GM12878 (cell line): ENCODE results near the gene HK1. TPM values are rescaled to one million over a fixed set of nuclear protein-coding genes. Genes with fewer than 3 reads are reported as not detected.

ENCODE experiments used
- ATAC-seq: fragments of 200-7000 bp; cut with Tn5 transposase; 3 replicates; pipeline ENCODE4 v1.9.1; 2020; ENCODE audit warnings: mild to moderate bottlenecking, moderate library complexity
- BruUV-seq: library from RNA; stranded (reverse); fragments of 400-500 nt; replicated peaks from 2 replicates; lab custom pipeline; 2021; lab: Mats Ljungman, UMichigan
- CTCF ChIA-PET: fragments of 300-600 bp; sonication (Branson Sonifier 250); formaldehyde crosslinking; extraction: SDS; loops from one replicate; lab custom pipeline; 2021; ENCODE audit warnings: inconsistent platforms; lab: Yijun Ruan, JAX
- POLR2A ChIA-PET: fragments of 350-600 bp; formaldehyde crosslinking; extraction: SDS; loops from one replicate; lab custom pipeline; 2021; ENCODE audit warnings: inconsistent platforms; lab: Charles Lee
- RAD21 ChIA-PET: fragments of 300-600 bp; sonication (Branson Sonifier 250); formaldehyde crosslinking; loops from one replicate; lab custom pipeline; 2023; ENCODE audit warnings: antibody characterized with exemption; ENCODE audit not compliant: unreplicated experiment; lab: Charles Lee
- SMC1A ChIA-PET: fragments of 300-600 bp; sonication (Branson Sonifier 250); formaldehyde crosslinking; loops from one replicate; lab custom pipeline; 2023; ENCODE audit not compliant: unreplicated experiment, uncharacterized antibody; lab: Charles Lee
- DNase-seq: peaks from one replicate; pipeline ENCODE4 v3.0.0-alpha.2; 2011; ENCODE audit warnings: low read depth, low spot score
- FAIRE-seq: peaks from 3 replicates; lab custom pipeline; 2011; peaks lifted over from hg19 to GRCh38; lab: Jason Lieb, UNC
- H2AFZ ChIP-seq: 2 replicates; pipeline ENCODE4 v1.6.0; 2011; ENCODE audit warnings: low read depth, low read length, control low read depth; ENCODE audit not compliant: control insufficient read depth
- H3K27ac ChIP-seq: 2 replicates; pipeline ENCODE4 v1.5.1; 2011; ENCODE audit warnings: control low read depth; ENCODE audit not compliant: control insufficient read depth, insufficient read depth
- H3K27me3 ChIP-seq, 2 experiments: replicated peaks in 1 of 2; 2 replicates each; pipeline versions ENCODE4 v1.6.0 to v1.6.1; 2011; ENCODE audit warnings: low read length in 1 of 2; ENCODE audit not compliant: control insufficient read depth in 2 of 2, insufficient read depth in 2 of 2
- H3K36me3 ChIP-seq, 2 experiments: 2 replicates each; pipeline ENCODE4 v1.5.1; 2011; ENCODE audit warnings: low read length in 1 of 2; ENCODE audit not compliant: control insufficient read depth in 2 of 2, insufficient read depth in 2 of 2
- H3K4me1 ChIP-seq: 2 replicates; pipeline ENCODE4 v1.6.1; 2011; ENCODE audit warnings: mild to moderate bottlenecking, low read length, moderate library complexity, mixed read lengths; ENCODE audit not compliant: control insufficient read depth, insufficient read depth
- H3K4me2 ChIP-seq: 2 replicates; pipeline ENCODE4 v1.6.0; 2011; ENCODE audit warnings: control low read depth; ENCODE audit not compliant: control insufficient read depth, insufficient read depth
- H3K4me3 ChIP-seq: fragments of 200-600 bp; sonication (generic); 2 replicates; pipeline ENCODE4 v1.5.1; 2016
- H3K79me2 ChIP-seq: 2 replicates; pipeline ENCODE4 v1.6.0; 2011; ENCODE audit warnings: low read length; ENCODE audit not compliant: control insufficient read depth, insufficient read depth
- H3K9ac ChIP-seq: 2 replicates; pipeline ENCODE4 v1.8.0; 2011; ENCODE audit warnings: low read length, control low read depth, mixed read lengths; ENCODE audit not compliant: control insufficient read depth, insufficient read depth
- H3K9me3 ChIP-seq: replicated peaks from 3 replicates; pipeline ENCODE4 v1.5.1; 2011; ENCODE audit warnings: mild to moderate bottlenecking, low read length; ENCODE audit not compliant: control insufficient read depth, insufficient read depth
- H4K20me1 ChIP-seq: 2 replicates; pipeline ENCODE4 v1.6.0; 2011; ENCODE audit not compliant: control insufficient read depth, insufficient read depth
- ATF3 ChIP-seq: IDR thresholded peaks from 2 replicates; pipeline ENCODE4 v1.6.1; 2011; ENCODE audit warnings: low read depth, mild to moderate bottlenecking, low read length, moderate library complexity, borderline replicate concordance; ENCODE audit errors: extremely low read depth
- BMI1 ChIP-seq: fragments of 450-650 bp; IDR thresholded peaks from 2 replicates; pipeline ENCODE4 v1.6.1; 2016; ENCODE audit warnings: mild to moderate bottlenecking, moderate library complexity, borderline replicate concordance
- CBFB ChIP-seq: IDR thresholded peaks from 2 replicates; pipeline ENCODE4 v1.6.1; 2016; ENCODE audit warnings: antibody characterized with exemption, low read depth
- CHD4 ChIP-seq: fragments of 200-600 bp; sonication (generic); IDR thresholded peaks from 2 replicates; pipeline ENCODE4 v1.6.1; 2016; ENCODE audit warnings: mild to moderate bottlenecking
- LARP7 ChIP-seq: fragments of 450-650 bp; IDR thresholded peaks from 2 replicates; pipeline ENCODE4 v1.6.1; 2017; ENCODE audit warnings: mild to moderate bottlenecking
- MAX ChIP-seq: IDR thresholded peaks from 2 replicates; pipeline ENCODE4 v1.6.1; 2012; ENCODE audit warnings: low read depth, low read length, improper control_type of control experiment
- MEF2A ChIP-seq: IDR thresholded peaks from 2 replicates; pipeline ENCODE4 v1.6.1; 2011; ENCODE audit warnings: low read depth, mild to moderate bottlenecking, low read length, moderate library complexity; ENCODE audit not compliant: insufficient read depth
- MTA3 ChIP-seq: IDR thresholded peaks from 2 replicates; pipeline ENCODE4 v1.6.1; 2012; ENCODE audit warnings: low read length, inconsistent platforms, borderline replicate concordance
- MYB ChIP-seq: fragments of 150-350 bp; IDR thresholded peaks from 2 replicates; pipeline ENCODE4 v1.6.1; 2014; ENCODE audit warnings: mild to moderate bottlenecking, low read depth, low read length, borderline replicate concordance
- NFXL1 ChIP-seq: fragments of 450-650 bp; IDR thresholded peaks from 2 replicates; pipeline ENCODE4 v1.6.1; 2017; ENCODE audit warnings: antibody characterized with exemption, mild to moderate bottlenecking, borderline replicate concordance
- NKRF ChIP-seq: fragments of 450-650 bp; conservative IDR thresholded peaks from 2 replicates; pipeline ENCODE4 v1.6.1; 2017; ENCODE audit warnings: mild to moderate bottlenecking, moderate library complexity
- NRF1 ChIP-seq: conservative IDR thresholded peaks from 2 replicates; pipeline ENCODE4 v1.6.1; 2011; ENCODE audit warnings: mild to moderate bottlenecking, low read depth, low read length, improper control_type of control experiment
- POLR2AphosphoS5 ChIP-seq: IDR thresholded peaks from 2 replicates; pipeline ENCODE4 v1.6.1; 2011; ENCODE audit warnings: mild to moderate bottlenecking, low read length, inconsistent platforms
- RAD21 ChIP-seq: IDR thresholded peaks from 2 replicates; pipeline ENCODE4 v1.6.1; 2011; ENCODE audit warnings: mild to moderate bottlenecking, low read depth, low read length, moderate library complexity; ENCODE audit not compliant: insufficient read depth
- RBBP5 ChIP-seq: fragments of 200-600 bp; sonication (generic); conservative IDR thresholded peaks from 2 replicates; pipeline ENCODE4 v1.6.1; 2016
- RELB ChIP-seq: fragments of 450-650 bp; IDR thresholded peaks from 2 replicates; pipeline ENCODE4 v1.6.1; 2017; ENCODE audit warnings: low read depth, mild to moderate bottlenecking, moderate library complexity
- RFX5 ChIP-seq: IDR thresholded peaks from 2 replicates; pipeline ENCODE4 v1.6.1; 2011; ENCODE audit warnings: low read depth, low read length, improper control_type of control experiment
- RUNX3 ChIP-seq: IDR thresholded peaks from 2 replicates; pipeline ENCODE4 v1.6.1; 2012; ENCODE audit warnings: low read length, inconsistent platforms
- SMAD1 ChIP-seq: fragments of 450-650 bp; IDR thresholded peaks from 2 replicates; pipeline ENCODE4 v1.6.1; 2018; ENCODE audit warnings: mild to moderate bottlenecking, low read depth; ENCODE audit not compliant: partially characterized antibody
- TARDBP ChIP-seq: IDR thresholded peaks from 2 replicates; pipeline ENCODE4 v1.6.1; 2016; ENCODE audit warnings: borderline replicate concordance
- ZNF207 ChIP-seq: fragments of 450-650 bp; IDR thresholded peaks from 2 replicates; pipeline ENCODE4 v1.6.1; 2014; ENCODE audit warnings: antibody characterized with exemption, mild to moderate bottlenecking, borderline replicate concordance
- ZNF217 ChIP-seq: fragments of 450-650 bp; IDR thresholded peaks from 2 replicates; pipeline ENCODE4 v1.6.1; 2017; ENCODE audit warnings: antibody characterized with exemption, mild to moderate bottlenecking
- ZNF274 ChIP-seq: IDR thresholded peaks from one replicate; pipeline ENCODE4 v1.8.0; 2011; ENCODE audit not compliant: insufficient read length, insufficient read depth
- WGBS: methylation state at CpG from one replicate; pipeline ENCODE4 v1.1.6; 2016; ENCODE audit warnings: low lambda C conversion rate; ENCODE audit not compliant: insufficient replicate concordance, insufficient coverage; ENCODE audit errors: missing lambda C conversion rate; 5-methylcytosine and 5-hydroxymethylcytosine counted together
- in situ Hi-C: fragments of 300-500 bp; cut with MboI; formaldehyde crosslinking; loops from 9 replicates; pipeline ENCODE4 v1.14.3; 2018; ENCODE audit warnings: mixed read lengths
- intact Hi-C: fragments of 100-400 bp; cut with micrococcal nuclease; formaldehyde crosslinking; loops from one replicate; pipeline ENCODE4 v1.14.2; 2022; ENCODE audit not compliant: unreplicated experiment
- polyA plus RNA-seq, 11 experiments: library from polyadenylated mRNA; depleted of rRNA in 4 of 11; unstranded in 6 of 11; stranded (reverse) in 5 of 11; fragments of >200 nt; fragmentation: Nextera tagmentation in 4 of 11; fragmentation: Illumina TruSeq in 1 of 11; extraction: Ambion mirVana in 4 of 11; extraction: Trizol in 1 of 11; gene quantifications; 1 replicate in 1 of 11; 2 replicates in 10 of 11; pipeline versions ENCODE4 v1.2.1 to v1.2.3, GENCODE V29; 2011 to 2016; ENCODE audit warnings: inconsistent platforms in 2 of 11, missing spikeins in 2 of 11, low read depth in 1 of 11
- total RNA-seq, 4 experiments: library from RNA; depleted of rRNA in 3 of 4; stranded (reverse); fragments of >200 nt in 3 of 4; fragmentation: Illumina TruSeq in 1 of 4; extraction: Trizol in 1 of 4; gene quantifications; 2 replicates each; pipeline versions ENCODE4 v1.2.1 to v1.2.3, GENCODE V29; 2013 to 2021

The HK1 gene
- total and polyA plus RNA-seq, 10 of the 15 experiments (the other 5 are each of a cell fraction or from before 2014, with no cell fraction given): 3.4 to 77.3 (median 46.6) TPM

GRCh38 chr10:69394020-69394419, 115.7 kb downstream of the HK1 start (continued):
- TF ChIP-seq MTA3: no peak
- TF ChIP-seq NKRF: no peak
- no peak for TF ChIP-seq ZNF217
- no peak for TF ChIP-seq RFX5
- TF ChIP-seq NFXL1: no peak
- TF ChIP-seq RAD21: no peak
- no peak for TF ChIP-seq SMAD1
- no peak for TF ChIP-seq BMI1
- TF ChIP-seq CHD4: no peak
- no peak for TF ChIP-seq NRF1

- Histone ChIP-seq H3K4me3 (no peak overlapping the region), H3K79me2 (no peaks in the 10 kb centered on the region), H3K9ac (no peak overlapping the region), H3K27ac (no peak overlapping the region), H3K4me2 (no peak overlapping the region), H3K27me3 (no peaks in the 10 kb centered on the region), H3K9me3 (no peaks in the 10 kb centered on the region), H4K20me1 (no peaks in the 10 kb centered on the region), H3K4me1 (no peaks in the 10 kb centered on the region), H2AFZ (no peak overlapping the region), H3K36me3 (peaks cover 9 to 21% of the 10 kb centered on the region in 2 experiments)
- CTCF ChIA-PET: interaction anchor here (1.5 kb wide), 1 partner anchor 9 kb away, joined by 6 read pairs; no protein-coding TSS in a partner anchor
- in situ Hi-C loops: no loop called here
- WGBS: 94% methylated on average over 1 of the region's 1 CpG
- no peak for ATAC-seq
- BruUV-seq: no TSS peak
- POLR2A ChIA-PET: no interaction called here
- intact Hi-C loops: loop anchor here (10.0 kb wide), 1 partner anchor 403 kb away; no protein-coding TSS in a partner anchor
- no peak for DNase-seq
- SMC1A ChIA-PET: interaction anchor here (0.6 to 1.4 kb wide), 2 partner anchors 109 to 156 kb away, joined by 3 to 5 read pairs; no protein-coding TSS in a partner anchor
- no peak for FAIRE-seq
- RAD21 ChIA-PET: interaction anchor here (0.6 to 1.5 kb wide), 2 partner anchors 9 to 162 kb away, joined by 3 read pairs; no protein-coding TSS in a partner anchor
- TF ChIP-seq TARDBP (no peak), ATF3 (no peak), ZNF274 (no peak), ZNF207 (no peak), RBBP5 (no peak), CBFB (no peak), NFXL1 (no peak), RELB (no peak), MAX (no peak), RUNX3 (no peak), MEF2A (no peak), MYB (no peak), LARP7 (no peak), POLR2AphosphoS5 (no peak)
Measured at GRCh38 chr10:69397972-69398371, 119.7 kb downstream of the HK1 start.
